Measurements from ENCODE around the gene ANKRD55. TPM values are rescaled to one million over a fixed set of nuclear protein-coding genes. Genes with fewer than 3 reads are reported as not detected.

Gene ANKRD55
- total and polyA plus RNA-seq, 2 of the 8 experiments (the other 6 are each of a cell fraction or from before 2014, with no cell fraction given), result not detected

GRCh38 chr5:56164376-56164775 lies 68.8 kb downstream of the ANKRD55 start (continued):
- TF ChIP-seq KDM4A (IDR thresholded peaks at IDR 0.05; ENCODE audit: low read depth, low read length, severe bottlenecking) (no peak), TBP (IDR thresholded peaks at IDR 0.05; ENCODE audit: low read depth, low read length) (no peak), SP2 (IDR thresholded peaks at IDR 0.05; ENCODE audit: low read length) (no peak)
